ENCODE measurements around the gene CHRDL2. TPM values are rescaled to one million over a fixed set of nuclear protein-coding genes. Genes with fewer than 3 reads are reported as not detected.

The CHRDL2 gene
- total and polyA plus RNA-seq, 2 donors (not counting 1 experiment from before 2014, with no cell fraction given) = 0.24 TPM; not detected in 1

DNA sequence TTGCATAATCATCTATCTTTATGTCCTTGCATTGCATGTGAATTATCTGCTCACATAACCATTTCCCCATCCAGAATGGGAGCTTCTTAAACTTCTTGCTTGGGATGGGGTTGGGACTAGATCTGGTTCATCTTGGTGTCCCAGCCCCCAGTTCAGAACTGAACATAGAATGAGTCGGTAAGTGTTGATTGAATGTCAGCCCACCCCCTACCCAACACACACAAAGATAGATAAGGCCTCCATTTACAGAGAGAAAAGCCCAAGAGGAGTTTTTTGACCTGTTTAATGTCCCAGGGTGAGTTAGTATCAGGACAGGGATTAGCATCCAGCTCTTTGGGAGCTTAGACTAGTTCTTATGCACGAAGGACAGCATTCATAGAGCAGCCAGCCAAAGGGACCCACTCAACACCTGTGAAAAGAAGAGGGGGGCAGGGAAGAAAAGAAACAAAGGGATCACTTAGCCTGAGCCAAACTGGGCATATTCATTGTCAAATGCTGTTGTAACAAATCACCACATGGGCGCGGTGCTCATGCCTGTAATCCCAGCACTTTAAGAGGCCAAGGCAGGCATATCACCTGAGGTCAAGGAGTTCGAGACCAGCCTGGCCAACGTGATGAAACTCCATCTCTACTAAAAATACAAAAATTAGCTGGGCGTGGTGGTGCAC, 57.4 kb downstream of the CHRDL2 start:
- Histone ChIP-seq H3K9ac (ENCODE audit: low read length) (no peak overlapping the region), H4K20me1 (ENCODE audit: control insufficient read depth, insufficient read depth, low read length, poor library complexity, severe bottlenecking) (no peaks in the 10 kb centered on the region), H3K4me3 (ENCODE audit: control extremely low read depth in 1 of 5, extremely low read depth in 1 of 5, insufficient read depth in 1 of 5, low read depth in 2 of 5, low read length in 4 of 5) (no peak overlapping the region), H3K4me2 (replicated peaks; ENCODE audit: low read depth, low read length, poor library complexity, severe bottlenecking) (no peak overlapping the region), H3K79me2 (ENCODE audit: control insufficient read depth, insufficient read depth, low read length) (no peaks in the 10 kb centered on the region), H3K9me3 (ENCODE audit: control extremely low read depth in 1 of 3, control insufficient read depth in 2 of 3, insufficient read depth in 1 of 3, low read length in 2 of 3) (no peaks in the 10 kb centered on the region), H3K4me1 (ENCODE audit: control insufficient read depth in 2 of 2, insufficient read depth in 2 of 2, low read length in 2 of 2) (no peaks in the 10 kb centered on the region), H3K27ac (ENCODE audit: low read length in 2 of 2) (no peak overlapping the region), H2AFZ (ENCODE audit: insufficient read depth, low read depth, low read length, poor library complexity, severe bottlenecking) (no peak overlapping the region), H3K36me3 (replicated peaks in 1 of 2; ENCODE audit: control extremely low read depth in 1 of 2, control insufficient read depth in 1 of 2, extremely low read depth in 1 of 2, insufficient read depth in 2 of 2, low read length in 1 of 2) (no peaks in the 10 kb centered on the region), H3K27me3 (replicated peaks in 1 of 4; ENCODE audit: control extremely low read depth in 1 of 4, control insufficient read depth in 3 of 4, insufficient read depth in 4 of 4, low read length in 3 of 4) (no peaks in the 10 kb centered on the region)
- DNase-seq (no peak), ATAC-seq (ENCODE audit: low read depth) (no peak)
- 90% methylated on average over 5 of the region's 7 CpGs for WGBS (ENCODE audit: insufficient coverage)
- no peaks in the 10 kb centered on the region for H3K9me3 Mint-ChIP-seq (ENCODE audit: insufficient read depth)
- POLR2A ChIA-PET = no interaction called here
- CTCF ChIA-PET = no interaction called here
- H3K27me3 Mint-ChIP-seq = no peaks in the 10 kb centered on the region
- H3K27ac Mint-ChIP-seq = no peak overlapping the region
- no peak for TF ChIP-seq EZH2 (IDR thresholded peaks at IDR 0.05; ENCODE audit: borderline replicate concordance, insufficient read depth, low read depth, low read length, poor library complexity, severe bottlenecking)
- TF ChIP-seq, protein P1, sequence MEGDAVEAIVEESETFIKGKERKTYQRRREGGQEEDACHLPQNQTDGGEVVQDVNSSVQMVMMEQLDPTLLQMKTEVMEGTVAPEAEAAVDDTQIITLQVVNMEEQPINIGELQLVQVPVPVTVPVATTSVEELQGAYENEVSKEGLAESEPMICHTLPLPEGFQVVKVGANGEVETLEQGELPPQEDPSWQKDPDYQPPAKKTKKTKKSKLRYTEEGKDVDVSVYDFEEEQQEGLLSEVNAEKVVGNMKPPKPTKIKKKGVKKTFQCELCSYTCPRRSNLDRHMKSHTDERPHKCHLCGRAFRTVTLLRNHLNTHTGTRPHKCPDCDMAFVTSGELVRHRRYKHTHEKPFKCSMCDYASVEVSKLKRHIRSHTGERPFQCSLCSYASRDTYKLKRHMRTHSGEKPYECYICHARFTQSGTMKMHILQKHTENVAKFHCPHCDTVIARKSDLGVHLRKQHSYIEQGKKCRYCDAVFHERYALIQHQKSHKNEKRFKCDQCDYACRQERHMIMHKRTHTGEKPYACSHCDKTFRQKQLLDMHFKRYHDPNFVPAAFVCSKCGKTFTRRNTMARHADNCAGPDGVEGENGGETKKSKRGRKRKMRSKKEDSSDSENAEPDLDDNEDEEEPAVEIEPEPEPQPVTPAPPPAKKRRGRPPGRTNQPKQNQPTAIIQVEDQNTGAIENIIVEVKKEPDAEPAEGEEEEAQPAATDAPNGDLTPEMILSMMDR (IDR thresholded peaks at IDR 0.05) = no peak
- H3K4me1 Mint-ChIP-seq = no peaks in the 10 kb centered on the region
- intact Hi-C loops (cut with micrococcal nuclease) = no loop called here
- no peak overlapping the region for H3K4me3 Mint-ChIP-seq

DNA sequence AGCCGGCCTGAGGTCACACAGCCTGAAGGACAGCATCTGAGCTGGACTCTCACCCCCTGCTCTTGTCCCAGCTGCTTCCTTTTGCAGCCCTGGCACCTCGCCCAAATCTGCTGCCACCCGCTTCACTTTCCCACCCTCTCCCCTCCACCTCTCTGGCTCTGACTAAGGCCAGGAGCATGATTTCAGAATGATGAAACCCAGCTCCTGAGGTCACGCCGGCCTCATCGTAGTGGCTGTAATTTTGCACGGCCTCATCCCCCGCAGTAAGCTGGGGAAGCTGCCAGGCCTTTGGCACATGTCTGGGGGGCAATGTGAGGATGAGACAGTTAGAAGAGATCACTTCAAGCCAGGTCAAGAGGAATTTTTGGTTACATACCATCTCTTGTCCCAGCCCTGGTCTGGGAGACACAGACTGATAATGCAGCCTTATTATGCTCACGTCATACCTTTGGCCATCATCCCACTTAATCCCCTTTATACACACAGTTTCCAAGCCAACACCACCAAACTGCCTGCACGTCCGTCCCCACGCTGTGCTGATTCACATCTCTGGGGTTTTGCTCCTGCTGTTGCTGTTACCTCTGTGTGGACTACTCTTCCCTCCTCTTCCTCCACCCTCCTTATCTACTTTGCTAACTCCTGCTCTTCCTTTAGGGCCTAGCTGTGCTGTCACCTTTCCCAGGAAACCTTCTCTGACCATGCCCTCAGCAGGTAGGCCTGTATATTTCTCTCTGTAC, 58.1 kb downstream of the CHRDL2 start:
- H3K4me3 ChIP-seq (ENCODE audit: control extremely low read depth in 1 of 5, extremely low read depth in 1 of 5, insufficient read depth in 1 of 5, low read depth in 2 of 5, low read length in 4 of 5) = no peak overlapping the region
- no peak for ATAC-seq (ENCODE audit: low read depth)
- intact Hi-C loops (cut with micrococcal nuclease) = no loop called here
- no peaks in the 10 kb centered on the region for H3K27me3 ChIP-seq (replicated peaks in 1 of 4; ENCODE audit: control extremely low read depth in 1 of 4, control insufficient read depth in 3 of 4, insufficient read depth in 4 of 4, low read length in 3 of 4)
- H3K4me1 Mint-ChIP-seq = no peaks in the 10 kb centered on the region
- DNase-seq = no peak
- no peaks in the 10 kb centered on the region for H4K20me1 ChIP-seq (ENCODE audit: control insufficient read depth, insufficient read depth, low read length, poor library complexity, severe bottlenecking)
- no peak overlapping the region for H3K27ac ChIP-seq (ENCODE audit: low read length in 2 of 2)
- no peaks in the 10 kb centered on the region for H3K27me3 Mint-ChIP-seq
- H3K36me3 ChIP-seq (replicated peaks in 1 of 2; ENCODE audit: control extremely low read depth in 1 of 2, control insufficient read depth in 1 of 2, extremely low read depth in 1 of 2, insufficient read depth in 2 of 2, low read length in 1 of 2) = no peaks in the 10 kb centered on the region
- no peak overlapping the region for H3K4me3 Mint-ChIP-seq
- H3K9me3 Mint-ChIP-seq (ENCODE audit: insufficient read depth) = no peaks in the 10 kb centered on the region
- WGBS (ENCODE audit: insufficient coverage) = 91% methylated on average over 7 of the region's 12 CpGs
- no peak overlapping the region for H3K4me2 ChIP-seq (replicated peaks; ENCODE audit: low read depth, low read length, poor library complexity, severe bottlenecking)
- ChIA-PET POLR2A (no interaction called here), CTCF (no interaction called here)
- H3K9ac ChIP-seq (ENCODE audit: low read length) = no peak overlapping the region
- H3K4me1 ChIP-seq (ENCODE audit: control insufficient read depth in 2 of 2, insufficient read depth in 2 of 2, low read length in 2 of 2) = no peaks in the 10 kb centered on the region
- TF ChIP-seq, protein P1 (IDR thresholded peaks at IDR 0.05) = no peak
- TF ChIP-seq EZH2 (IDR thresholded peaks at IDR 0.05; ENCODE audit: borderline replicate concordance, insufficient read depth, low read depth, low read length, poor library complexity, severe bottlenecking) = no peak
- no peak overlapping the region for H2AFZ ChIP-seq (ENCODE audit: insufficient read depth, low read depth, low read length, poor library complexity, severe bottlenecking)
- H3K27ac Mint-ChIP-seq = no peak overlapping the region
- H3K79me2 ChIP-seq (ENCODE audit: control insufficient read depth, insufficient read depth, low read length) = no peaks in the 10 kb centered on the region
- H3K9me3 ChIP-seq (ENCODE audit: control extremely low read depth in 1 of 3, control insufficient read depth in 2 of 3, insufficient read depth in 1 of 3, low read length in 2 of 3) = no peaks in the 10 kb centered on the region
